HG03039 (cell line): ENCODE results near the gene INSM1.

ENCODE experiments used
- ATAC-seq: cut with Tn5 transposase; IDR thresholded peaks from one replicate; pipeline ENCODE4 v1.9.1; 2021; ENCODE audit warnings: mild to moderate bottlenecking, moderate library complexity; ENCODE audit not compliant: unreplicated experiment

Gene INSM1

DNA sequence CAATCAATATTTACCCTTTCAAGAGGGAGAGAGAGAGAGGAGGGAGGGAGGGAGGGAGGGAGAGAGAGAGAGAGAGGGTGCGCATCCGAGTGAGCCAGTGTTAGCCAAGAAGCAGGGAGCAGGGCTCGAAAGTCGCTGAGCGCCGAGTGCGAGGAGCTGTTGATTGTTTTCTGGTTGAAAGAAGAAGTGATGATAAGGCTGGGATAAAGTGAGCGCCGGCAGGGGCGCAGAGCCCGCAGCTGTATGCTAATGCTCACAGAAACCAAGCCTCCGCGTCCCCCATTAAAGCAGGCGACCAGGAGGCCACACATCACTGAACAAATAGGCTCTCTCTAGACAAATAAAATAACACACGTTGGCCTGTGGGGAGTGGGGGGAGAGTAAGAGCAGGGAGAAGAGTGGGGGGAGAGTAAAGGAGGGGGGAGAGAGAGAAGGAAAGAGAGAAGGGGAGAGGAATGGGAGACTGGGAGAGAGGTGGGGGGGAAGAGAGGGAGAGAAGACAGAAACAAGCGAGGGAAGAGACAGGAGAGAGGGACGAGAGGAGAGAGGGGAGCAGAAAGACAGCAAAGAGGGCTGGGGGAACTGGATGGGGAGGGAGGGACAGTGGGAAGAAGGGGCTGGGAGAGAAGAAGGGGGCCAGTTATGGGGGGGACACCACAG lies 5.0 kb upstream of the INSM1 start:
- ATAC-seq, result no peak

DNA sequence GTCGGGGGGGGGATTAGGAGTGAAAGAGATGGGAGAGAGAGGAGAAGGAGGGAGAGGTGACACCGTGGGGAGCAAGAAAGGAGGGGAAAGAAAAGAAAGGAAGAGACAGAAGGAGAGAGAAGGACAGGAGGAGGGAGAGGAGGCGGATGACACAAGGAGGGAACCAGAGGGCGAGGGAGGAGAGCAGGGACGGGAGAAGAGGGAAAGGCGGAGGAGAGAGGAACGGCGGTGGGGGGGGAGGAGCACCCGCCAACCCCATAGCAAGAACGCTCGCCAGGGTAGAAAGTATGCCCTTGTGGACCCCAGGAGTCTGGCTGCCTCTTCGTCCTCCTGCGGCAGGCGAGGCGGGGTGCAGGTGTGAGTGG lies 4.5 kb upstream of the INSM1 start:
- no peak for ATAC-seq

DNA sequence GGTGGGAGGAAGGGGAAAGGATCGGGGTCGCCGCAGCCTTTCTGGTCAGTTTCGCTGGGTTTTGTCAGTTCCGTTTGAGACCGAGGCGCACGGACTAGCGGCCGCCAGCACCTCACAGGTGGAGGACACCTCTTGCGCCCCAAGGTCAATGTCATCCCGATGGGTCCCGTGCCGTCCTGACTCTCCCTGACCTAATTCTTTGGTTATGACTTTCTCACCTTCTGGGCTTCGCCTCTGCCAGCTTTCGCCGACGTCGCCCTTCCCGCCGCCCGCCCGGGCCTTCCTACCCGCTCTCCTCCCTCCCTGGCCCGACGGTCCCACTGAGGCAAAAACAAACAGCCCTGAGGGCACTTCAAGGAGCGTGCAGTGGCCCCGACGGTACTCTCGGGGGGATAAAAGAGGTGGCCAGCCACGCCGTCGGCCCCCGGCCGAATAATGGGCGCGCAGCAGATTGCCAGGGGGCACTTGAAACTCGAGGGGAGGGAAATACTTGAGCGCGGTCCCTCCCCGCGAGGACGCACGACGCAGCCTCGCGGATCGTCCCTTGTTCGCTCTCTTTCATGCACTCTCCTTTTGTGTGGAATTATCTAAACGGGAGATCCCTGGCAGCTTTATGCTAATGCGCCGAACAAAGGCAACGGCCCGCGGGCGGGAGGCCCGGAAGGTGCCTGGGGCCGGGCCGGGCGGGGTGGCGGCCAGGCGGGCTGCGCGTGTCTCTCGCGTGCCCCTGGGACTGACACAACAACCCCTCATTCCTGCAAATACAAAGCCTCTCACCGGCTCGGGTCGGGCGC lies 3.9 kb upstream of the INSM1 start:
- no peak for ATAC-seq

DNA sequence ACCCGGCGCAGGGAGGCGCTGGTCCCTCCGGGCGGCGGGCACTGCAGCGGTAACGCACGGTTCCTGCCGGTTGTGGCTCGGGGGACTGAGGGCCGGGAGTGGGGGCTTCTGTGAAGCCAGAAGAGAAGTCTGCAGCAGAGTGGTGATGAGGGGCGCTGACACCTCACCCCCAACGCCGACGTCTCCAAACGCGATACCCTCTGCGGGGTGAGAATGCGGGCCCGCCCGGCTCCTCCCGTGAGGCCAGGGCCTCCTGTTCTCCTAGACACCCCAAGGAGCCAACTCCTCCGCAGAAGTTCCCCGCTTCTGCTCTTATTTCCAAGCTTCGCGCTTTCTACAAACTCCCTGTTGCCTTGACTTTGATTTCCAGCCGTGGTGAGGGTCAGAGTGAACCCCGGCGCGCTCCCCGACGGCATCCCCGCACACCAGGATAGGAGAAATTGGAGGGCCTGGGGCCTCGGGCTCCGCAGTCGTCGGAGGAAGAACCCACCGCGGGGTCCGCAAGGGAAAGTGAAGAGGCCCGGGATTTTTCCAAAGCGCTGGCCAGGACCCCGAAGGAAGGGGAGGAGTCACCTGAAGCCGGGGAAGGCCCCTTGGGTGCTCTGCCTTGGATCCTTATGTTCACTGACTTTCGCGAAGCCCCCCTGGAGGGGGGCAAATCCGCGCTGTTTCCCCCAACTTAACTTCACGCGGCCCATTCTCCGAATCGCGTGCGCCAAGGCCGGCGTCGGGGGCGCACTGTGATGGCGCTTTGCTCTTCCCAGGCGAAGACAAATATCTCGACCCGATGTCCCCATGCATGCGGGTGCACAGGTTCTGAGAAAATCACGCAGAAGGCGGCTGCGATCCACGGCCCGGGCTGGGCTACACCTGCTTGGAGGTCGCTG lies 3.1 kb upstream of the INSM1 start:
- no peak for ATAC-seq

DNA sequence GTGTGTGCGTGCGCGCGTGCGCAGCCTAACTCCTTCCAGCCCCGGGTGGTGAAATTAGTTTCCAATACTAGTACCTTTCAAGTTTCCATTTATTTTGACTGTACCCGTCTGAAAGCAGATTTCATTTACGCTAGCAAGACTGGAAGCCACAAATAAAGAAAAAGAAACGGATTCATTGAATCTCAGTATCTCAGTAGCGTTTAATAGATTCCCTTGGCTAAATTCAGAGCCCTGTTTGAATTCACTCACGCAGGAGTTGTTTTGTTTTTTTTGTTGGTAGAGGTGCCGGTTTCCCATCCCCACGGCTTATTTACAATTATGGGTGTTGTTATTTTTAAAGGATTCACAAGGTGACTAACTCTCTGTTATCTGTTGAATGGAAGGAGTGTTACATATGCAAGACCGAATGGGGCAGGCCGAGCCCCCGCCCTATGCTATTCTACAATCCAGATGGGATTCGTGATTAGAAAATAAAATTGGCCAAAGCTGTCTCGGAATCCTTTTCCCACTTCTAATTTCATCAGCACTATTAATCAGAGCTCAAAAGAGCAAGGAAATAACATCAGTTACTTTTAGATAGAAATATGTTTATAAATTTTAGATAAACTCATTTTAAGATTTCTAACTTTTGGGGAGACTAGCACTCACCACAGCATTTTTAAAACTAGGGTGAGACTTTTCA lies 2.3 kb upstream of the INSM1 start:
- no peak for ATAC-seq

DNA sequence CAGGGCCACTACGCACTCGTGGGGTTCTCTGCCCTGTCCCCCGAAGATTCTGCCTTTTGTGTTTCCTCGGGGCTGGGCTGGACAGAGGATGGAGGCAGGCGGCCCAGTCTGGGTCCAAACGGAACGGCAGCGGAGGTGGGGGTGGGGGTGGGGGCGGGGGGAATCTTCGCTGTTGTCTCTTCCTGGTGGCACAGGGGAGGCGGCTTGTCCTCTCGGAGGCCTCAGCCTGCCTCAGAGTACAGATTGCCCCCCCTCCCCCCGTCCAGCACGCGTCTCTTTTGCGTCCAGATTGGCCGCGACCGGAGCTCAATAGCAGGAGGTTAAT lies 1.4 kb upstream of the INSM1 start:
- ATAC-seq, result no peak

DNA sequence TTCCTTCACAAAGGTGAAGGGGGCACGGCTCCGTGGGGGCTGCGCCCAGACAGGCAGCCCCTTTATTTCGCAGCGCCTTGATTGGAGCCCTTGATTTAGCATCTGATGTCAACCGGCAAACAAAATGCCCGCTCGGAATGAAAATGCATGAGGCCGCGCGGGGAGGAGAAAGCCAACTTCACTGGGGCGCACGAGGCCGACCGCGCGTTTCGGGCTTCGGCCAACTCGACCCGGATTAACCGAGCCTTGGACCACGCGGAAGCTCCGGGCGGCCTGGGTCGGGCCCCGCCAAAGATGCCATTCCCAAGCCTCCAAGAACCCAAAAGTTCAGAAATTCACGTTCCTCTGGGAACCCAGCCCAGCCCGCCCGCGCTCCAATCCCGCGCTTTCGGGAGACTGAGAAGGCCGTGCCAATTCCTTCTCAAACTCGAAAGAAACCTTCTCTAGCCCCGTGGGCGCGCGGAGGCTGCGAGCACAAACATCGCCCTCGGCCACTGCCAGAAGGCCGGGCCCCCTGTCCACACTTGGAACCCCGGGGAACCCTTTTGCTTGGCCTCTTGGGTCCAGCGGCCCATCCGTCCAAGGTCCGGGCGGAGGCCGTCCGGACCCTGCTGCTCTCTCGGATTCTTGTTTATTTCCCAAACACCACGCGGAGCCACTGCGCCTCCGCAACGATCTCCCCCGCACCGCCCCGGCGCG lies 879 bp upstream of the INSM1 start:
- ATAC-seq, result no peak

DNA sequence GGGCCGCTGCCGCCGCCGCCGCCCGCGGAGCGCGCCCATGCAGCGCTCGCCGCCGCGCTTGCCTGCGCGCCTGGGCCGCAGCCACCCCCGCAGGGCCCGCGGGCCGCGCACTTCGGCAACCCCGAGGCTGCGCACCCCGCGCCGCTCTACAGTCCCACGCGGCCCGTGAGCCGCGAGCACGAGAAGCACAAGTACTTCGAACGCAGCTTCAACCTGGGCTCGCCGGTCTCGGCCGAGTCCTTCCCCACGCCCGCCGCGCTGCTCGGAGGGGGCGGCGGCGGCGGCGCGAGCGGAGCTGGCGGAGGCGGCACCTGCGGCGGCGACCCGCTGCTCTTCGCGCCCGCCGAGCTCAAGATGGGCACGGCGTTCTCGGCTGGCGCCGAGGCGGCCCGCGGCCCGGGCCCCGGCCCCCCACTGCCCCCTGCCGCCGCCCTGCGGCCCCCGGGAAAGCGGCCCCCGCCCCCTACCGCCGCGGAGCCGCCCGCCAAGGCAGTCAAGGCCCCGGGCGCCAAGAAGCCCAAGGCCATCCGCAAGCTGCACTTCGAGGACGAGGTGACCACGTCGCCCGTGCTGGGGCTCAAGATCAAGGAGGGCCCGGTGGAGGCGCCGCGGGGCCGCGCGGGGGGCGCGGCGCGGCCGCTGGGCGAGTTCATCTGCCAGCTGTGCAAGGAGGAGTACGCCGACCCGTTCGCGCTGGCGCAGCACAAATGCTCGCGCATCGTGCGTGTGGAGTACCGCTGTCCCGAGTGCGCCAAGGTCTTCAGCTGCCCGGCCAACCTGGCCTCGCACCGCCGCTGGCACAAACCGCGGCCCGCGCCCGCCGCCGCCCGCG lies 730 bp downstream of the INSM1 start:
- ATAC-seq, result no peak

DNA sequence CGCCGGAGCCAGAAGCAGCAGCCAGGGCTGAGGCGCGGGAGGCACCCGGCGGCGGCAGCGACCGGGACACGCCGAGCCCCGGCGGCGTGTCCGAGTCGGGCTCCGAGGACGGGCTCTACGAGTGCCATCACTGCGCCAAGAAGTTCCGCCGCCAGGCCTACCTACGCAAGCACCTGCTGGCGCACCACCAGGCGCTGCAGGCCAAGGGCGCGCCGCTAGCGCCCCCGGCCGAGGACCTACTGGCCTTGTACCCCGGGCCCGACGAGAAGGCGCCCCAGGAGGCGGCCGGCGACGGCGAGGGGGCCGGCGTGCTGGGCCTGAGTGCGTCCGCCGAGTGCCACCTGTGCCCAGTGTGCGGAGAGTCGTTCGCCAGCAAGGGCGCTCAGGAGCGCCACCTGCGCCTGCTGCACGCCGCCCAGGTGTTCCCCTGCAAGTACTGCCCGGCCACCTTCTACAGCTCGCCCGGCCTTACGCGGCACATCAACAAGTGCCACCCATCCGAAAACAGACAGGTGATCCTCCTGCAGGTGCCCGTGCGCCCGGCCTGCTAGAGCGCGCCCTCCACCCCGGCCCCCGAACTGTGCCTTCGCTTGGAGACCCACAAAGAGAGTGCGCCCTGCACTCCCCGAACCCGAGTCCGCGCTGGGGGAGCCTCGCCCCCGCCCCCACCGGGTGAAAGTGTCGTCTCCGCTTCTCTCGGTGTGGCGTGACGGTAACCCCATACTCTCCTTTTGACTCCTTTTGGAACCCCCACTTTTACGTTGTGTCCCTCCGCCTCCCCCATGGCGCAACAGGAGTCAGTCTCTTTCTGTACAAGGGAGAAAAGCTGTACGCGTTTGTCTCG lies 1.6 kb downstream of the INSM1 start:
- no peak for ATAC-seq

DNA sequence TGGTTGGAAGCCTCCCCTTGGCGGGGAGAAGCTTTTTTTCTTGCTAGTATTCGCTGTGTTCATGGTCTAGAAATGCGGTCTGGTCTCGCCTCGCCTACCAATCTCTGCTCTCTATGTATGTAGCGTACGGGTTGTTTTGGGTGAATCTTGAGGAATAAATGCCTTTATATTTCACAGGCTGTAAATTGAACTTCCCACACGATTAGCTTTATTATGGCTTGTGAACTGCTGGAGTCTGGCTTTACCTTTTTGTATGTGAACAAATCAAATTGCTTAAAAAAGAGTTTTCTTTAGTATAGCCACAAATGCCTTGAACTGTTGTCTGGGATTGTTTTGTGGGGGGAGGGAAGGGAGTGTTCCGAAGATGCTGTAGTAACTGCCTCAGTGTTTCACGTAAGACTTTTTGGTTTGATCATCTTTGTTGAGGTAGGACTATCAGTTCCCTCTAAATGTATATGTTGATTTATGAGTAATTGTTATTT lies 2.2 kb downstream of the INSM1 start:
- no peak for ATAC-seq

DNA sequence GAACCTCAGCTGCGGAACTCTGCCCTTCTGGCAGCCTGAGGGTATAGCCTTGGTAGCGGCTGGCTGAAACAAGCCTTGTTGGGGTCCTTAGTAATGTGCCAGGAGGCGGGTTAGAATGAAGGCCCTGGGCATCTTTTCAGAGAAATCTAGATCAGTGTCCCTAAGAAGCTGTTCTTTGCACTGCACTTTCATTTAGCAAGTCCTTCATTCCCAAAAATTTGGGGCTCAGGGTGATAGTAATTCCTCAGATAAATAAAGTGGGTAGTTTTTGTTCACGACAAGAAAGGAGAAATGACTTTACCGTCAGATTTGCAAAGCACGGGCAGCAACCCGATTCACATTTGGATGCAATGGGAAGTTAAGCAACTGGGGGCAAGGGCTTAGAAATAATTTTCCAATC lies 3.2 kb downstream of the INSM1 start:
- ATAC-seq, result no peak

DNA sequence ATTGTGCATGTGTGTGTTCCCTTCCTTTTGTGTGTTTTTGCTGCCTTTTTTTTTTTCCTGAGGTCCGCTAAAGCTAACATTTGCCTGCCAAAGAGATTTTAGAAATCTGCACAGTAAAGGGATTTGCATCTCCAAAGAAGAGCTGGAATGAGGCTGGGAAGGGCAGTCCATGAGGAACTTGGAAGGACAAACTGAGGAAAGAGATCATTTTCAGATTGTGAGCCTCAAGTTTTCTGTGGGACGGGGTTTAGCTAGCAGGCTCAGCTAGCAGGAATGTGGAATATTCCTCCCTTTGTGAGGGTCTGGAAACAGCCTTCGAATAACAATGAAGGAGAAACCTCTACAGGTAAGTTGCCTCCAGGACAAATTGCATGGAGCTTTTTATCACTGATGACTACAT lies 3.8 kb downstream of the INSM1 start:
- ATAC-seq, result no peak

DNA sequence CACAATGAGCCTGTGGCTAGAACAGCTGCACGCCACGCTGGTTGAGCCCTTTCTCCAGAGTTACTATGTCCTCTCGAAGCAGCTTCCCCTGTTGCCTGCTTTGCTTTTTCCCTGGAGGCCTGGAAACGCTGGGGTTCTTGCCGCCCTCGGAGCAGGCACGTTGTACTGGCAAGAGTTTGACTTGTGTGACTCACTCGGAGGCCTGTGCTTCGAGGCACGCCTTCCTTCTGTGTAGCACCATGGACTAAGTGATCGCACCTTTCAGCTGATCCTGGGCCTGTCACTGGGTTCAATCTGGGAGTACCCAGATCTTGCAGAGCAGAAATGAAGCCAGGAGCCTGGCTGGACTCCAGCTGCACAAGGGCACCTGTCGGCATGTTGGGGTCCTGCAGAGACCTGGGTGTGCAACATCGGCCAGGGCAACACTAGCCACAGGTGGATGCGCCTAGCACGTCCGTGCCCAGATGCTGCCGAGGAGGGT lies 5.2 kb downstream of the INSM1 start:
- no peak for ATAC-seq

DNA sequence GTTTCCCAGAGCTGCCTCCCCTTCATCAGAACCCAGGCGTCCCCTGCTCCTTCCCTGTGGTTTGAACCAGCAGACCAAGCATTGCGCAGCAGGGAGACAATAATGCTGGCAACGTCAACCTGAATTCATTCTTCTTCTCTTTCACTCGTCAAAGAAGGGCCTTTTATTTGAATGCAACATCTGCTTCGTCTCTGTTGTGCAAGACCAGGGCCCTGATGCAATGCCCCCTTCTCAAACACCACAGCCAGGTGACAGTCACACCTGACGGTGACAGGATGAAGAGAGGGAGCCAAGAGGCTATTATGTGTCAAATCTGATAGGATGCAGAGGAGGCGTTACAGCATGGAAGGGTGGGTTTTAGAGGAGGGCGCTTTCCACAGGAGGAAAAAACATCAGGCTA lies 8.0 kb downstream of the INSM1 start:
- ATAC-seq, result no peak

DNA sequence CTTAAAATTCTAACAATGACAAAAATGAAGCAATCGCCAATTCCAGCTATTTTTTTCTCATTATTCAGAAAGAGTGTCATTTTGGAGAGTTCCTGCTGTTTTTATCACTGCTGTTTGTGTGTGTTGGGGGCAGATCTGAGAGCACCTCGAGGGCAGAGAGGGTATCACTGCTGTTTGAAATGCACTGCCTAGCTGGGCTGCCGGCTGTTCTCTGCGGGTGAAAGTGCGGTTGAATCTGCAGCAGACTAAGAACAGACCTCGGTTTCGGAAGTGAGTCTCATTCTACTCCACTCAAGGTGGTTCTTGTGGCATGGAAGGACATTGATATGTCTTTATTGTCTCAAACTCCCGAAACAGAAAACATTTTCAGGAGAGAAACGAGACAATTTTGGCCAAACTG lies 18.3 kb downstream of the INSM1 start:
- no peak for ATAC-seq

DNA sequence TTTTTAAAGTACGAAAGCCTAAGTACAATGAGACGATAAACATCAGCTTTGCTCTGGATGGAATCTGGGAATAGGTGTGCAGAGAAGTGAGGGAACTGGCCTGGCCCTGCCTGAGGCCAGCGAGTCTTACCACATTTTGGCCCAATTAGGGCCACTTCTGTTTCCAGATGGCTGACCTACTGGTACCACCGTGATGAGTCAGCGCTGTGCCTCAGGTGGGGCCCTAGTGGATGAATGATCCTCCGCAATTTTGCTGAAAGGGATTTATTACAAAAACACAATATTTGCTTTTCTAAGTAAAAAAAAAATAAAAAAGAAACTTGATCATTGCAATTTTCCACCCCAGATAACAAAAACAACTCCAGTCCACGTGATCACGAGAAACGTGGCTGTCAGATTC lies 22.5 kb downstream of the INSM1 start:
- ATAC-seq, result no peak

DNA sequence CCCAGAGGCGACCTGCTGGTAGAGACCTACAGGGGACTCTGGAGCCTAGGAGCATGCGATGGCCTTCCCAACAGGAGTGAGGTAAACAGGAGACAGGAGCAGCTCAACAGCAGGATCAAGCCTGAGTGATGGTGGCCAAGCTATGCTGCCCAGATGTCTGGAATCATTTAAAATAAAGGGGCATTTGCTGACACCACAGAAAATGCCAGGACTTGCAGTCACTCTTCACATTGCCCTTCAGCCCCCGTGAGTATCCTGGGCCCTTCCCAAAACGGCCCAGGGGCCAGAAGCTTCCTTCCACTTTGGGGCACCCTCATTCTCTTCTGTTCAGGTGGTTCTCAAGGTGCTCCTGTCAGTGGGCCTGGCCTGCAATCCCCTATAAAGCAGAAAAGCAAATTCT lies 23.2 kb downstream of the INSM1 start:
- no peak for ATAC-seq

DNA sequence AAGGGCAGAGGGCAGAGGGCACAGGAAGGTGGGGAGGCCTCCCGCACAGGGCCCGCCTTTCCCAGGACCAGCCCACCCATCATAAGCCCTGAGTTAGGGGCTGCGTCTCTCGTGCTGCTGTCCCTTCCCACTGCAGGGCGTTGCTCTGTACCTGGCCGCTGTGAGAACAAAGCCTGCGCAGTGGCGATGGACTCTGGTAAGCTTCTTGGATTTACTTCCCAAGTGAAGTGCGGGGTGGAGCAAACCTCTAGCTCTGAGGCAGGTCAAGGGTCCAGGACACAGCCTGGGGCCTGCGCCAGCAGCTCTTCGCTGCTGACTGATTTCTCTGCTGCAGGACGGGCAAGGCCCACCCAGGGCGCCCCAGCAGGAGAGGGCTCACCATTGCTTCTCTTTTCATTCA lies 23.9 kb downstream of the INSM1 start:
- ATAC-seq, result no peak
